Posterior cingulate gyrus (tissue), 11 donors: ENCODE results near the gene SFXN2.
"Not testable (repeated sequence)": the region's sequence is repeated elsewhere in the genome, so short reads cannot be mapped to it uniquely, and the experiment has no call there.

Experiments used
- DNase-seq, 10 donors: peaks; one replicate each; pipeline versions ENCODE4 v3.0.0 to v3.0.0-alpha.2; 2020 to 2021; ENCODE audit warnings: mixed read lengths in 3 of 10
- intact Hi-C: fragments of 100-400 bp; cut with DNase I; formaldehyde crosslinking; loops from one replicate; pipeline ENCODE4 v1.15.1; 2023

The SFXN2 gene

DNA sequence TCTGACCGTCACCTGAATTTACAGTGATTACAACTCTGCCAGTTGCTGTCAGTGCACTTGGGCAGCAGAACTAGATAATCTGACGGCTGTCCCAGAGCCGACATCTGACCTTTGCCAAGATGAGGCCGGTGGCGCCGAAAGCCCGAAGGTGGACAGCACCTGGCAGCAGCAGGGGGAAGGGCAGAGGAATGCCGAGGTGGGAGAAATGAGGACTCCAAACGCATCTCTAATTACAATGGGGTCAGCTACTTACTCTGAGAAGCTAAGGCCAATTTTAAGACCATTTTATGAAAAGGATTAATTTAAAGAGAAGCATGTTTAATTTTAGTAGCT, 36.4 kb upstream of the SFXN2 start:
- intact Hi-C loops = loop anchor here (5.0 kb wide), 1 partner anchor 34 kb away; the partner anchor contains the start of genes ARL3 and SFXN2
- peak in 1 of 10 donors; percentile 56 for DNase-seq

DNA sequence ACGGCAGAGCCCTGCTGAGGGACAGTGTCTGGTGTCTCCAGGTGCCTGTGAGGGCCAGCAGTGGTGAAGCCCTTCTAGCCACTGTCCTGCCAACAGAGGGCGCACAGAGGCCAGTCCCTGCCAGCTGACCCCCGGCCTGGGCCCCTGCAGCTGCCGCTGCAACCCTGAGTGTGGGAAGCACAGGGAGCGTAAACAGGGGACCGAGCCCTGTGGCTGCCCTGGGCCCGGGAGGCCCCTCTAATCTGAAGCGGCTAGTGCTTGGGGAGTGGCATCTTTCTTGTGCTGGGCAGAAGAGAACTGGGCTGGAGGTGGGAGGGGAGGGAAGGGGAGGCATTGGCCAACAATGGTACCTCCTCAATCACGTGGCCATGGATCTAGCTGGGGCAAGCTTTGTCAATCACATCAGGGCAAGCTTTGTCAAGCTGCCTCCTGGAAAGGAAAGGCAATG, 35.6 kb upstream of the SFXN2 start:
- intact Hi-C loops = loop anchor here (5.0 kb wide), 1 partner anchor 33 kb away; the partner anchor contains the start of genes ARL3 and SFXN2
- DNase-seq = peak; percentile 42 to 97 (median 80)

DNA sequence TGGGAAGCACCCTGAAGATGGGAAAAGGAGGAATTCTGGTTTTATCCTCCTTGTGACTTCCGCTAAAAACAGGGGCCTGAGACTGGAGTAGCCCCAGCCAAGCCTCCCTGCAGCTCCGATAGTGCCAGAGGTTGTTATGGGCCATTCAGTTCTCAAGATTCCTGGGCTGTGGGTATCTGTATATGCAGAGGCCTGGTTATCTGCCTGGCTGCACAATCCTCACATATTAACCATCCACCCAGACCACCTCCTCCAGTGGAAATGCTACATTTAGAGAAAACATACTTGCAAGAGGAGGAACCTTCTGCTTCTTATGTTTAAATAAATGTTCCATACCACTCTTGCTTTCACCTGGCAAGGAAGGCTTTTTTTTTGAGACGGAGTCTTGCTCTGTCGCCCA, 34.8 kb upstream of the SFXN2 start:
- intact Hi-C loops = loop anchor here (5.0 kb wide), 1 partner anchor 33 kb away; the partner anchor contains the start of genes ARL3 and SFXN2
- DNase-seq = peak in 1 of 10 donors; percentile 30

DNA sequence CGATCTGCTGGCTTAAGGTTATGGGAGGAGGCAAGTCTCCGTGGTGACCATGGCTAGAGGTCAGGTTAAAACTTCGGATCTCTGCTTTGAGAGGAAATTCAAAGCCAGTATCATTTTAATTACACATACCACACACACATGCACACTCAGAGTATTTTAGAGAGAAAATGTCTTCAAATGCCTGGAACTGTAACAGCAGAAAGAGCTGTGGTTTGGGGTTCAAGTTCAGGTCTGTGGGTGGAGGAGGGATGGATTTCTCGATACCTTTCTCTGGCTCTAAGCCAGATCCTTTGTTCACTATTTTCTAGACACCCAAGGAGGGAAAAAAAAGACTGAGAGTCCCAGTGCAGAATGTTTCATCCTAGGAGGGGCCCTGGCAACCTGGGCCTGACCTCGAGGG, 32.7 kb upstream of the SFXN2 start:
- intact Hi-C loops = no loop called here

DNA sequence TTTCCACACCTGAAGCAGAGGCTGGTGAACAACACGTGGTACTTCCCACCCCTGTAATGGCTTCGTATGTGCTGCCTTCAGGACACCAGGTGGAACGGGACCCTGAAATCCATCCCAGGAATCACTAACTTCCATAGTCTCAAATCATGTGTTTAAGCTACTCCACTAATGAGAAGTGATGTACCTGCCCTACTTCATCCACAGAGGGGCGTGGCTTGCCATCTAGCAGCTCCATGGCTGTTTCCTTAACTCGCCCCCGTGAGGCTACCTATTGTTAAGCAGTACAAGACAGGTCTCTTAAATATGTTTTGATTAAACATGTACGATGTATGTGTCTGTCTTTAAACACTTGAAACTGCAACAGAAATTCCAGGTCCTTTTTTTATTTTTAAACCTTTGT, 32.0 kb upstream of the SFXN2 start:
- DNase-seq = peak in 1 of 10 donors; percentile 34
- intact Hi-C loops = no loop called here

More for the DNA sequence above, 32.7 kb upstream of the SFXN2 start:
- no peak for DNase-seq

- intact Hi-C loops = no loop called here
- no peak for DNase-seq
These were observed 31.5 kb upstream of the SFXN2 start for GRCh38 chr10:102682981-102683380.

DNA sequence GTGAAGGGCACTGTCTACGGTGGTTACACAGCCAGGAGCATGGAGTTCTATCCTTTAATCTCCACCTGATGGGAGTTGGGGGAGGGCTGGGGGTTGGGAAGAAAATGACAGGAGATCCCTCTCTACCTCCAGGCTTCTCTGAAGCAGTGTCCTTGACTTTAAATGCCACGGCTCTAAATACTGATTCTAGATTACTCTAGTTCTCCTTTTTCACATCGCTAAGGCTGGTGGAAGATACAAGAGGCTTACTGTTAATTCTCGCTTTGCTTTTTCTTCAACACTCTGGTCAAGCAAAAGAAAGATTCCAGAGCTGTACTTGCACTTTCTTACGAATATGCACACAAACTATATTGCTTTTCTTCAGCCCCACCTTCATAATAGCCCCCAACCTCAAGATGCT, 30.7 kb upstream of the SFXN2 start:
- DNase-seq = no peak
- intact Hi-C loops = no loop called here

- intact Hi-C loops = no loop called here
- DNase-seq = no peak
These were observed 23.0 kb upstream of the SFXN2 start for GRCh38 chr10:102691285-102692066.

DNA sequence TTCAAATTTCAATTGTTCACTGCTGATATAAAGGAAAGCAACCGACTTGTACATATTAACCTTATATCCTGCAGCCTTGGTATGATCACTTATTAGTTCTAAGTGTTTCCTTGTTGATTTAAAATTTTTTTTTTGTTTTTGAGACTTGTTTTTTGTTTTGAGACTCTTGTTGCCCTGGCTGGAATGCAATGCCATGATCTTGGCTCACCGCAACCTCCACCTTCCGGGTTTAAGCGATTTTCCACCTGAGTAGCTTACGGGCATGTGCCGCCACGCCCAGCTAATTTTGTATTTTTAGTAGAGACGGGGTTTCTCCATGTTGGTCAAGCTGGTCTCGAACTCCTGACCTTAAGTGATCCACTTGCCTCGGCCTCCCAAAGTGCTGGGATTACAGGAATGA, 19.0 kb upstream of the SFXN2 start:
- DNase-seq = peak in 1 of 10 donors; percentile 15
- intact Hi-C loops = not testable (repeated sequence)

GRCh38 chr10:102696736-102697135, 17.7 kb upstream of the SFXN2 start:
- intact Hi-C loops = no loop called here
- no peak for DNase-seq

GRCh38 chr10:102698894-102699293, 15.5 kb upstream of the SFXN2 start:
- DNase-seq = no peak
- intact Hi-C loops = no loop called here

- DNase-seq = no peak
- intact Hi-C loops = no loop called here
These were observed 13.2 kb upstream of the SFXN2 start for GRCh38 chr10:102701272-102701671.

DNA sequence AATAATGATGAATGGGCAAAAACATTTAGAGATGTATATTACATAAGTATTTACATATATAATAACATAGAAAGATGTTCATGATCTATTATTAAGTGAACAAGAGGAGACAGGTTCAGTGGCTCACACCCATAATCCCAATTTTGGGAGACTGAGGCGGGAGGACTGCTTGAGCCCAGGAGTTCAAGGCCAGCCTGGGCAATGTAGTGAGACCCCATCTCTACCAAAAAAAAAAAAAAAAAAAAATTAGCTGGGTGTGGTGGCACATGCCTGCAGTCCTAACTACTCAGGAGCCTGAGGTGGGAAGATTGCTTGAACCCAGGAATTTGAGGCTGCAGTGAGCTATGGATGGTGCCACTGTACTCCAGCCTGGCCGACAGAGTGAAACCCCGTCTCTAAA, 12.6 kb upstream of the SFXN2 start:
- DNase-seq = no peak
- intact Hi-C loops = no loop called here

DNA sequence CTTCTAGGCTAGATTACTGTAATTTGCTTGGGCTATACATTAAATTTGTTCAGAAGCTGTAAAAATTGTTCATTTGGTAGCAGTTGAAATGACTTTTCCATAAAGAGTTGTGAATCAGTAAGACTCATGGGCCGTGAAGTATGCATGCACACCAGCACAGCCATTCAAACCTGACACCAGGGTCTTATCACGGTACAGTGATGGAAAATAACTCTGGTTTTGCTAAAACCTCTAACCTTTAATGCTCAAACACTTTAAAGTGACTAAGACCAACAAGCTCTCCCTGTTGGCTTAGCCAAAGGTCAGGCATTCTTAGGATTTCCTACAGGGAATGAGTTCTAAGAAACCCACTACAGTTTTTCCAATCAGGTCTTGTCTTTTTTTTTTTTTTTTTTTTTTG, 11.7 kb upstream of the SFXN2 start:
- DNase-seq = no peak
- intact Hi-C loops = no loop called here

DNA sequence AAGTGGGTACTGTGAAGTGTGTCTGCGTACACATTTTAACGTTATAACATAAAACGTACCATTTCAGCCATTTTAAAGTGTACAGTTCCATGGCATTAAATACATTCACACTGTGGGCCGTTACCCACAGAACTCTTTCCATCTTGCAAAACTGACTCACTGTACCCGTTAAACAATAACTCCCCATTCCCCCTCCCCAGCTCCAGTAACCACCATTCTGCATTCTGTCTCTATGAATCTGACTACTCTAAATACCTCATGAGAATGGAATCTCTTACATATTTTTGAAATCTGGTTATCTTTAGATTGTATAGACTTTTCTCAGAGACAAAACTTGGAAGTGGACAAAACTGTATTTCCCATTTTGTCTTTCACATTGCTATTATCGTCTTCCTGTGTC, 9.5 kb upstream of the SFXN2 start:
- intact Hi-C loops = no loop called here
- no peak for DNase-seq

DNA sequence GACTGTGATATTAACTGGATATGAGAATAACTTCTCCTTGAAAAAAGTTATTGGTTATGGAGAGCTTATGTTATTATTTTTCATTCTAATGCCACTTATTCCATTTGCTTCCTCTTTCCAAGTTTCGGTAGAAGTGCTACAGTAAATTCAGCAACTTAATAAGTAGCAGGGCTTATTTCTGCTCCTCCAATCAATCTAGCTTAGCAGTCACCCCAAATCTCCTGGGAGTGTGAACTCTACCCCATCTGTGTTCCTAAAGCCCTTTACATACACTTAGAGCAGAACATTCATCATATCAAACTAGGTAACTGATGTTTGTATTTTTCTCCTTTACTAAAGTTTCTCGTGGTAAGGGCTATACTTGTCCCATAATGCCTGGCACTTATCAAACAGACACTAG, 8.9 kb upstream of the SFXN2 start:
- intact Hi-C loops = no loop called here

DNA sequence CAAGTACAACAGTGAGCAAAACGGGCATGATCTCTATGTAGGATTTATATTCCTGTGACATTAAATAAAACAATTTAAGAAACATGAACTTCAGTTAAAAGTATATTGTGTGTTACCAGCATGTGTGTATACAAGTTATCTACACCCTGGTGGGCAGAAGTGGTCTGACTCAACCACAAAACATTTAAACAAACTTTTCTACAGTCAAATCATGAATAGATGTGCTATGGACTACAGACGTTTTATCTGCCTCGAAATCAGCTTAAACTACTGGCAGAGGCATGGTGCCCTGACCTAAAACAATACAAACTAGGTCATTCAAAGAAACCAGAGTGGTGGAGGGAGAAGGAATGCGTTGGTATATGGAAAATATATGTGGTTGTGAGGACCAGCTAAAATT, 3.8 kb upstream of the SFXN2 start:
- intact Hi-C loops = loop anchor here (5.0 kb wide), 1 partner anchor 33 kb away; no protein-coding TSS in a partner anchor
- DNase-seq = no peak

More for the DNA sequence above, 8.9 kb upstream of the SFXN2 start:
- DNase-seq = no peak

- intact Hi-C loops = loop anchor here (5.0 kb wide), 1 partner anchor 35 kb away; no protein-coding TSS in a partner anchor
- no peak for DNase-seq
These were observed 2.3 kb upstream of the SFXN2 start for GRCh38 chr10:102712089-102712488.

- no peak for DNase-seq
- intact Hi-C loops = loop anchor here (5.0 kb wide), 1 partner anchor 36 kb away; no protein-coding TSS in a partner anchor
These were observed 1.4 kb upstream of the SFXN2 start for GRCh38 chr10:102712843-102713538.

DNA sequence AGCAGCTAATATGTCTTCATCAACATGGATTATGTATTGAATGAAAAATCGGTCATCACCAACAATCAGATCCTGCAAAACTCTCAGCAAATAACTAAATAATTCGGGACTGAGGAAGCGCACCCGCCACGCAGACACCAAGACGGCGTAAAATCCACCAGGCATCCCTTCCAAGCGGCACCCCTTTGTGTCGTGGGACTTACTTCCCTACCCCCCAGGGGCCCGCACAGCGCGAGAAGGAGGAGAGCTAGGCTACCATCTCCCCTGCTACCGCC, 960 bp upstream of the SFXN2 start:
- intact Hi-C loops = loop anchor here (5.0 kb wide), 1 partner anchor 36 kb away; no protein-coding TSS in a partner anchor
- no peak for DNase-seq

DNA sequence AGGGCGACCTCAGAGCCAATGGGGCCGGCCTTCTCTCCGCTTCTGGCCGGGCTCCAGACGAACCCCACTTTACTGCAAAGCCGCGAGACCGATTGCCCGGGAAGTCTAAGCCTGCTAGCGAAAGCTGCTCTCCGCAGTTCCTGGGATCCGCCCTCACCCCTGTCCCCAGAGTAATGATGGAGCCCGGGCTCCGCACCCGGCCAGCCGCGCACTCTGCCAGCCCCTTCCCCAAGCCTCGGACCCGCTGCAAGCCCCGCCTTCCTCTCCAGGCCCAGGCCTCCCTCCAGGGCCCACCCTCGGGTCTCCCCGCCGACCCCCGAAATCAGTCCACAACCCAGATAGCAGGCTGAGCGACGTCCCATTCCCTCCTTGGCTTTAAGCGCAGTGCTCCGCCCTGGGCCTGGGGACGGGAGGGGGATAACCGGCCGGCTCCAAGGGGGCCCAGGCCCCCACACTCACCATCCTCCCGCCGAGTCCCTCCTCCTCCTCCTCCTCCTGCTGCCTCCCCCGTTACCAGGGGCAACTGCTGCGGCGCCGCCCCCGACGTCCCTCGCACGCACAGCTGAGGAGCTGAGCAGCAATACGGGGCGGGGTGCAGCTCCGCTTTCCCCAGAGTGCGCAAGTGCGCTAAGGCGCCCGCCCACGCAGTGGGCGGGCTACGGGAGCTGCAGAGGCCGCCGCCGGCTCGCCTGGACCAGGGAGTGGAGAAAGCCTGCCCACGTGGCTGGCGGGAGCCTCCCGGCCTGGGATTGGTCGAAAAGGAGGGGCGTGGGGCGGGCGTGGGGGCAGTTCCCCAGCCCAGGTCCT, 419 bp upstream of the SFXN2 start, which contains the start of gene ARL3:
Gene ARL3 (minus strand): TSS at position 584 of the 807 bp plus-strand sequence. CDS start 122 bp downstream, at position 462.
- intact Hi-C loops = loop anchor here (2.0 to 5.0 kb wide), 2 partner anchors 37 to 69 kb away; partner anchors contain the start of gene TRIM8
- DNase-seq = peak; percentile 96 to 100 (median 98)
